HepG2 (cell line): ENCODE results near the gene SLC35F6. TPM values are rescaled to one million over a fixed set of nuclear protein-coding genes. Genes with fewer than 3 reads are reported as not detected.

ENCODE experiments used
- ARID3A ChIP-seq: IDR thresholded peaks from 2 replicates; pipeline ENCODE4 v1.6.1; 2012; ENCODE audit warnings: low read depth, low read length, improper control_type of control experiment
- CBX5 ChIP-seq: sonication (generic); formaldehyde crosslinking; IDR thresholded peaks from 2 replicates; pipeline ENCODE4 v1.4.0; 2020; ENCODE audit warnings: missing genetic modification reagents, borderline replicate concordance
- CEBPB ChIP-seq: IDR thresholded peaks from 2 replicates; pipeline ENCODE4 v1.6.1; 2011; ENCODE audit warnings: low read depth, low read length, improper control_type of control experiment, borderline replicate concordance
- CEBPG ChIP-seq: IDR thresholded peaks from 2 replicates; pipeline ENCODE4 v1.6.1; 2016
- FOXA3 ChIP-seq: IDR thresholded peaks from 2 replicates; pipeline ENCODE4 v1.6.1; 2016; ENCODE audit warnings: missing genetic modification reagents, missing compliant biosample characterization
- GATA4 ChIP-seq: sonication (generic); IDR thresholded peaks from 2 replicates; pipeline ENCODE4 v1.6.1; 2016; ENCODE audit warnings: antibody characterized with exemption, low read depth, borderline replicate concordance
- GFI1 ChIP-seq: sonication (generic); formaldehyde crosslinking; IDR thresholded peaks from 2 replicates; pipeline ENCODE4 v1.5.0; 2020; ENCODE audit warnings: missing genetic modification reagents, mild to moderate bottlenecking, borderline replicate concordance
- HNF1A ChIP-seq, 2 experiments: sonication (generic) in 1 of 2; formaldehyde crosslinking in 1 of 2; IDR thresholded peaks; 2 replicates each; pipeline versions ENCODE4 v1.4.0 to v1.6.1; 2016 to 2020; ENCODE audit warnings: borderline replicate concordance in 1 of 2, low read depth in 1 of 2, mild to moderate bottlenecking in 1 of 2, missing genetic modification reagents in 1 of 2
- HNF4A ChIP-seq: sonication (generic); formaldehyde crosslinking; IDR thresholded peaks from 2 replicates; pipeline ENCODE4 v1.4.0; 2020; ENCODE audit warnings: missing genetic modification reagents
- MIXL1 ChIP-seq: IDR thresholded peaks from 2 replicates; pipeline ENCODE4 v1.6.1; 2016
- MYNN ChIP-seq: sonication (generic); formaldehyde crosslinking; IDR thresholded peaks from 2 replicates; pipeline ENCODE4 v1.4.0; 2020; ENCODE audit warnings: mild to moderate bottlenecking, low read depth, missing genetic modification reagents
- NFYB ChIP-seq: sonication (generic); formaldehyde crosslinking; IDR thresholded peaks from 2 replicates; pipeline ENCODE4 v1.4.0; 2020; ENCODE audit warnings: missing genetic modification reagents
- PRDM15 ChIP-seq: sonication (generic); formaldehyde crosslinking; IDR thresholded peaks from 2 replicates; pipeline ENCODE4 v1.4.0; 2020; ENCODE audit warnings: missing genetic modification reagents
- ZNF784 ChIP-seq: sonication (generic); formaldehyde crosslinking; IDR thresholded peaks from 2 replicates; pipeline ENCODE4 v1.5.1; 2020; ENCODE audit warnings: missing genetic modification reagents, mild to moderate bottlenecking, borderline replicate concordance
- polyA plus RNA-seq, 8 experiments: library from polyadenylated mRNA; depleted of rRNA in 3 of 8; stranded (reverse) in 7 of 8; unstranded in 1 of 8; fragments of >200 nt; fragmentation: Illumina TruSeq in 4 of 8; extraction: Trizol in 4 of 8; gene quantifications; 2 replicates each; pipeline versions ENCODE4 v1.2.1 to v1.2.3, GENCODE V29; 2011 to 2016; ENCODE audit warnings: low read depth in 4 of 8, missing spikeins in 1 of 8, mixed read lengths in 1 of 8; ENCODE audit not compliant: insufficient read depth in 1 of 8
- total RNA-seq, 5 experiments: library from RNA; depleted of rRNA; stranded (reverse); fragments of >200 nt; fragmentation: Illumina TruSeq; extraction: Trizol; gene quantifications; 2 replicates each; pipeline ENCODE4 v1.2.3, GENCODE V29; 2016; ENCODE audit warnings: low read depth in 1 of 5
- TF ChIP-seq, protein P1 (sequence below): sonication (generic); formaldehyde crosslinking; IDR thresholded peaks from 2 replicates; pipeline ENCODE4 v1.5.0; 2020; ENCODE audit warnings: mild to moderate bottlenecking, missing genetic modification reagents

SLC35F6 gene
- total and polyA plus RNA-seq, 2 of the 13 experiments (the other 11 are each of a cell fraction or from before 2014, with no cell fraction given) = 15.2 to 21.2 TPM

DNA sequence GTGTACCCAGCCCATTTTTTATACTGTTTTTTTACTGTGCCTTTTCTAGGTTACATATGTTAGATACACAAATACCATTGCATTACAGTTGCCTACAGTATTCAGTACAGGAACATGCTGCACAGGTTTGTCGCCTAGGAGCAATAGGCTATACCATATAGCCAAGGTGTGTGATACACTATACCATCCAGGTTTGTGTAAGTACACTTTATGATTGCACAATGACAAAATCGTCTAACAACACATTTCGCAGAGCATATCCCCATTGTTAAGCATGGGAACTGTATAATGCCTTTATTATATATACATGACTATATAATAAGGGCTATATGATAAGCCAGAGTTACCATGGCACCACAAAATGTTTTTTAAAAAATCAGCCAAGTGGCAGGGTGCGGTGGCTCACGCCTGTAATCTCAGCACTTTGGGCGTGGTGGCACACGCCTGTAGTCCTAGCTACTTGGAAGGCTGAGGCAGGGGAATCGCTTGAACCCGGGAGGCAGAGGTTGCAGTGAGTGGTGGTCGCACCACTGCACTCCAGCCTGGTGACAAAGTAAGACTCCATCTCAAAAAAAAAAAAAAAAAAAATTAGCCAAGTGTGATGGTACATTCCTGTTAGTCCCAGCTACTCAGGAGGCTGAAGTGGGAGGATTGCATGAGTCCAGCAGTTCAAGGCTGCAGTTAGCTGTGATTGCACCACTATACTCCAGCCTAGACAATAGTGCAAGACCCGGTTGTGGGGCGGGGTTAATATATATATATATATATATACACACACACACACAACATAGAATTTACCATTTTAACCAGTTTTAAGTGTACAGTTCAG, 19.0 kb downstream of the SLC35F6 start (continued):
- TF ChIP-seq HNF1A (IDR thresholded peaks at IDR 0.05; ENCODE audit: low read depth) = no peak
- 0 out of 2 replicates have a peak, but pooled peaks have one; percentile 20 for TF ChIP-seq HNF1A (CRISPR knock-in tag; IDR thresholded peaks at IDR 0.05; ENCODE audit: borderline replicate concordance)
- TF ChIP-seq NFYB (CRISPR knock-in tag) = 0 out of 2 replicates have a peak, but pooled peaks have one; percentile 2
- no peak for TF ChIP-seq ZNF784 (CRISPR knock-in tag)
- no peak for TF ChIP-seq FOXA3
- TF ChIP-seq MYNN (CRISPR knock-in tag) = no peak
- TF ChIP-seq CEBPG (CRISPR knock-in tag) = peak; percentile 51
- TF ChIP-seq ARID3A = no peak
- TF ChIP-seq CBX5 (CRISPR knock-in tag) = no peak
- TF ChIP-seq CEBPB = peak; percentile 81
- no peak for TF ChIP-seq GATA4
- TF ChIP-seq GFI1 (CRISPR knock-in tag) = 0 out of 2 replicates have a peak, but pooled peaks have one; percentile 52
- no peak for TF ChIP-seq MIXL1 (CRISPR knock-in tag)
- TF ChIP-seq HNF4A (CRISPR knock-in tag) = peak; percentile 56
- no peak for TF ChIP-seq PRDM15 (CRISPR knock-in tag)
- TF ChIP-seq, protein P1, sequence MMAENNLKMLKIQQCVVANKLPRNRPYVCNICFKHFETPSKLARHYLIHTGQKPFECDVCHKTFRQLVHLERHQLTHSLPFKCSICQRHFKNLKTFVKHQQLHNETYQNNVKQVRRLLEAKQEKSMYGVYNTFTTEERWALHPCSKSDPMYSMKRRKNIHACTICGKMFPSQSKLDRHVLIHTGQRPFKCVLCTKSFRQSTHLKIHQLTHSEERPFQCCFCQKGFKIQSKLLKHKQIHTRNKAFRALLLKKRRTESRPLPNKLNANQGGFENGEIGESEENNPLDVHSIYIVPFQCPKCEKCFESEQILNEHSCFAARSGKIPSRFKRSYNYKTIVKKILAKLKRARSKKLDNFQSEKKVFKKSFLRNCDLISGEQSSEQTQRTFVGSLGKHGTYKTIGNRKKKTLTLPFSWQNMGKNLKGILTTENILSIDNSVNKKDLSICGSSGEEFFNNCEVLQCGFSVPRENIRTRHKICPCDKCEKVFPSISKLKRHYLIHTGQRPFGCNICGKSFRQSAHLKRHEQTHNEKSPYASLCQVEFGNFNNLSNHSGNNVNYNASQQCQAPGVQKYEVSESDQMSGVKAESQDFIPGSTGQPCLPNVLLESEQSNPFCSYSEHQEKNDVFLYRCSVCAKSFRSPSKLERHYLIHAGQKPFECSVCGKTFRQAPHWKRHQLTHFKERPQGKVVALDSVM = peak; percentile 83
